Measurements from ENCODE around the gene RNF125.

The RNF125 gene

DNA sequence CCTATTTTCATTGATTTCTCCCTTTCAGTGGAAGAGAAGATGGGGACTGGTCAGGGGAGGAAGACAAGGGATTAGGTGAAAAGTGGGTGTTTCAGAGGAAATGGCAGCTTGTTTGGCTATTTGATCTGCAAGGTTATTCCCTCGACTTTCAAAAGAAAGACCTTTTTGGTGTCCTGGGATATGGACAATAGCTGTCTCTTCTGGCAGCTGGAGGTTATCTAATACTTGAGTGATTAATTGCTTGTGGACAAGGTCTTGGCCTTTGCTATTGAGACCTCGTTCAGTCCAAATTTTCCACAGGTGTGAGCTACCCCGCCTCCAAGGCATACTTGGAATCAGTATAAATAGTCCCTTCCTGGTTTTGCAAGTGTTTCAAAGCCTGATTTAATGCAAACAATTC lies 42.4 kb upstream of the RNF125 start:
- Histone ChIP-seq H3K9ac (ENCODE audit: low read length) (no peak overlapping the region), H3K27ac (ENCODE audit: low read depth, low read length) (no peak overlapping the region), H4K20me1 (ENCODE audit: low read depth, low read length) (no peaks in the 10 kb centered on the region), H3K4me3 (ENCODE audit: insufficient read depth, low read length, poor library complexity, severe bottlenecking) (no peak overlapping the region), H3K79me2 (ENCODE audit: insufficient read depth, low read length) (no peaks in the 10 kb centered on the region), H2AFZ (ENCODE audit: low read depth, low read length, severe bottlenecking) (no peak overlapping the region), H3K9me3 (ENCODE audit: insufficient read depth, low read length) (peaks cover 22% of the 10 kb centered on the region), H3K36me3 (ENCODE audit: low read length) (no peaks in the 10 kb centered on the region), H3K4me2 (ENCODE audit: low read depth, low read length, poor library complexity, severe bottlenecking) (no peak overlapping the region), H3K27me3 (ENCODE audit: low read length) (no peaks in the 10 kb centered on the region), H3K9me2 (replicated peaks; ENCODE audit: insufficient read depth, low read length) (no peaks in the 10 kb centered on the region), H3F3A (ENCODE audit: insufficient read depth) (no peaks in the 10 kb centered on the region)
- TF ChIP-seq EZH2phosphoT487 (conservative IDR thresholded peaks at IDR 0.05; ENCODE audit: low read length), result no peak
- no peak for TF ChIP-seq CTCF (IDR thresholded peaks at IDR 0.05; ENCODE audit: insufficient read depth, low read length, poor library complexity, severe bottlenecking)

GRCh38 chr18:31977270-31977872 lies 41.3 kb upstream of the RNF125 start:
- H3K9me3 ChIP-seq (ENCODE audit: insufficient read depth, low read length), result peaks cover 22% of the 10 kb centered on the region
- H3K9ac ChIP-seq (ENCODE audit: low read length), result no peak overlapping the region
- no peak overlapping the region for H3K4me3 ChIP-seq (ENCODE audit: insufficient read depth, low read length, poor library complexity, severe bottlenecking)
- H2AFZ ChIP-seq (ENCODE audit: low read depth, low read length, severe bottlenecking), result no peak overlapping the region
- H4K20me1 ChIP-seq (ENCODE audit: low read depth, low read length), result no peaks in the 10 kb centered on the region
- H3K27me3 ChIP-seq (ENCODE audit: low read length), result no peaks in the 10 kb centered on the region
- H3K9me2 ChIP-seq (replicated peaks; ENCODE audit: insufficient read depth, low read length), result no peaks in the 10 kb centered on the region
- H3K36me3 ChIP-seq (ENCODE audit: low read length), result no peaks in the 10 kb centered on the region
- TF ChIP-seq CTCF (IDR thresholded peaks at IDR 0.05; ENCODE audit: insufficient read depth, low read length, poor library complexity, severe bottlenecking) (peak; percentile 80), EZH2phosphoT487 (conservative IDR thresholded peaks at IDR 0.05; ENCODE audit: low read length) (no peak)
- no peak overlapping the region for H3K4me2 ChIP-seq (ENCODE audit: low read depth, low read length, poor library complexity, severe bottlenecking)
- H3F3A ChIP-seq (ENCODE audit: insufficient read depth), result no peaks in the 10 kb centered on the region
- H3K79me2 ChIP-seq (ENCODE audit: insufficient read depth, low read length), result no peaks in the 10 kb centered on the region
- no peak overlapping the region for H3K27ac ChIP-seq (ENCODE audit: low read depth, low read length)

DNA sequence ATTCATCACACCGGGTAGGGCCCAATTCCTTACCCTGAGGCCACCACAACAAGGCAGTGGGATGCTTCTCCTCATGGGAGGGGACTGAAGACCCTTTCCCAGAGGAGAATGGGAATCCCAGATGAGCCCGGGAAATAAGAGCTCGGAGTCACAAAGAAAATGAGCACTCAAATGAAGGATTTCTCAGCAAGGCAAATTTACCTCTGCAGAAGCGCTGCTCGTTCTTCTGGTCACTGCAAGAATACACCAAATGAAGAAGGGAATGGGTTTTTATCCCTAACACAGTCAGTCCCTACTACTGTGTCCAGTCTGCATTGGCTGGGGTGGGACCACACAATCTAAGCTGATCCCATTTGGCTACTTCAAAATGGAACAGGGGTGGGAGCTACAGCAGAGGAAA lies 40.0 kb upstream of the RNF125 start:
- no peaks in the 10 kb centered on the region for H3K79me2 ChIP-seq (ENCODE audit: insufficient read depth, low read length)
- no peaks in the 10 kb centered on the region for H3F3A ChIP-seq (ENCODE audit: insufficient read depth)
- no peak overlapping the region for H3K27ac ChIP-seq (ENCODE audit: low read depth, low read length)
- no peaks in the 10 kb centered on the region for H3K27me3 ChIP-seq (ENCODE audit: low read length)
- H3K9me2 ChIP-seq (replicated peaks; ENCODE audit: insufficient read depth, low read length), result no peaks in the 10 kb centered on the region
- H4K20me1 ChIP-seq (ENCODE audit: low read depth, low read length), result no peaks in the 10 kb centered on the region
- H3K36me3 ChIP-seq (ENCODE audit: low read length), result no peaks in the 10 kb centered on the region
- TF ChIP-seq CTCF (IDR thresholded peaks at IDR 0.05; ENCODE audit: insufficient read depth, low read length, poor library complexity, severe bottlenecking) (no peak), EZH2phosphoT487 (conservative IDR thresholded peaks at IDR 0.05; ENCODE audit: low read length) (no peak)
- H2AFZ ChIP-seq (ENCODE audit: low read depth, low read length, severe bottlenecking), result no peak overlapping the region
- no peak overlapping the region for H3K4me2 ChIP-seq (ENCODE audit: low read depth, low read length, poor library complexity, severe bottlenecking)
- H3K4me3 ChIP-seq (ENCODE audit: insufficient read depth, low read length, poor library complexity, severe bottlenecking), result no peak overlapping the region
- no peak overlapping the region for H3K9ac ChIP-seq (ENCODE audit: low read length)
- peaks cover 18% of the 10 kb centered on the region for H3K9me3 ChIP-seq (ENCODE audit: insufficient read depth, low read length)

All from SU-DHL-6 (cell line).